K562 (cell line): ENCODE measurements around the gene AGPAT2. TPM values are rescaled to one million over a fixed set of nuclear protein-coding genes. Genes with fewer than 3 reads are reported as not detected.
A peak's percentile ranks its signal among the peaks of the same experiment; 100 is the strongest.

ENCODE experiments used
- CBFA2T3 ChIP-seq: fragments of 450-650 bp; IDR thresholded peaks from 2 replicates; pipeline ENCODE4 v1.6.1; 2017
- ETS2 ChIP-seq: IDR thresholded peaks from 2 replicates; pipeline ENCODE4 v1.6.1; 2016; ENCODE audit warnings: borderline replicate concordance, missing genetic modification characterization, mild to moderate bottlenecking, moderate library complexity, missing compliant biosample characterization; ENCODE audit not compliant: poor library complexity, severe bottlenecking
- FOSL1 ChIP-seq: fragments of 200-800 bp; sonication (Bioruptor generic); conservative IDR thresholded peaks from 2 replicates; pipeline ENCODE4 v1.6.1; 2016; ENCODE audit warnings: missing genetic modification characterization, missing compliant biosample characterization
- GATA2 ChIP-seq: sonication (generic); formaldehyde crosslinking; IDR thresholded peaks from 2 replicates; pipeline ENCODE4 v1.4.0; 2020; ENCODE audit warnings: mild to moderate bottlenecking, missing genetic modification reagents
- HMG20A ChIP-seq: fragments of 450-650 bp; formaldehyde crosslinking; conservative IDR thresholded peaks from 2 replicates; pipeline ENCODE4 v1.4.0; 2020; ENCODE audit warnings: mild to moderate bottlenecking, mixed read lengths
- KLF6 ChIP-seq: fragments of 250-450 bp; sonication (Bioruptor Pico); IDR thresholded peaks from 2 replicates; pipeline ENCODE4 v1.4.0; 2020; ENCODE audit warnings: mild to moderate bottlenecking, moderate library complexity, borderline replicate concordance
- NCOR1 ChIP-seq: fragments of 450-650 bp; IDR thresholded peaks from 2 replicates; pipeline ENCODE4 v1.6.1; 2016; ENCODE audit warnings: mild to moderate bottlenecking, moderate library complexity
- NFIX ChIP-seq: fragments of 250-450 bp; sonication (Bioruptor Pico); IDR thresholded peaks from 2 replicates; pipeline ENCODE4 v1.4.0; 2020; ENCODE audit warnings: low read depth, mild to moderate bottlenecking, moderate library complexity
- PCBP1 ChIP-seq: fragments of 200-400 bp; formaldehyde crosslinking; IDR thresholded peaks from 2 replicates; pipeline ENCODE4 v1.6.1; 2018; ENCODE audit warnings: mild to moderate bottlenecking, low read depth, low read length; ENCODE audit not compliant: poor library complexity, severe bottlenecking
- PHF21A ChIP-seq: fragments of 450-650 bp; IDR thresholded peaks from 2 replicates; pipeline ENCODE4 v1.6.1; 2017; ENCODE audit warnings: low read depth, borderline replicate concordance
- POLR2B ChIP-seq: fragments of 450-650 bp; IDR thresholded peaks from 2 replicates; pipeline ENCODE4 v1.6.1; 2018; ENCODE audit warnings: low read depth; ENCODE audit not compliant: partially characterized antibody
- POLR2H ChIP-seq: IDR thresholded peaks from 2 replicates; pipeline ENCODE4 v1.6.1; 2016; ENCODE audit warnings: missing genetic modification characterization, low read depth, mild to moderate bottlenecking, control low read depth, missing compliant biosample characterization, moderate library complexity
- RAD51 ChIP-seq: fragments of 450-650 bp; IDR thresholded peaks from 2 replicates; pipeline ENCODE4 v1.7.1; 2016; ENCODE audit warnings: low read depth, mild to moderate bottlenecking, borderline replicate concordance
- RBM14 ChIP-seq: fragments of 200-400 bp; formaldehyde crosslinking; IDR thresholded peaks from 2 replicates; pipeline ENCODE4 v1.6.1; 2018; ENCODE audit warnings: low read depth, mild to moderate bottlenecking, low read length, moderate library complexity, borderline replicate concordance; ENCODE audit not compliant: insufficient read depth
- SMARCA4 ChIP-seq: fragments of 450-650 bp; IDR thresholded peaks from 2 replicates; pipeline ENCODE4 v1.6.1; 2016
- SMC3 ChIP-seq: conservative IDR thresholded peaks from 2 replicates; pipeline ENCODE4 v1.6.1; 2011; ENCODE audit warnings: low read depth, low read length, improper control_type of control experiment; ENCODE audit not compliant: insufficient read depth
- TAF7 ChIP-seq: fragments of 450-650 bp; IDR thresholded peaks from 2 replicates; pipeline ENCODE4 v1.6.1; 2016; ENCODE audit warnings: missing genetic modification characterization, missing compliant biosample characterization
- TFAP4 ChIP-seq: sonication (generic); formaldehyde crosslinking; IDR thresholded peaks from 2 replicates; pipeline ENCODE4 v1.8.0; 2022; ENCODE audit warnings: missing genetic modification reagents, mild to moderate bottlenecking, moderate library complexity, borderline replicate concordance
- polyA plus RNA-seq, 8 experiments: library from polyadenylated mRNA; depleted of rRNA in 4 of 8; stranded (reverse) in 5 of 8; unstranded in 3 of 8; fragments of >200 nt; fragmentation: Nextera tagmentation in 2 of 8; fragmentation: Illumina TruSeq in 1 of 8; extraction: Ambion mirVana in 2 of 8; extraction: Trizol in 1 of 8; gene quantifications; 2 replicates each; pipeline versions ENCODE4 v1.2.1 to v1.2.3, GENCODE V29; 2011 to 2014; ENCODE audit warnings: inconsistent platforms in 1 of 8, missing spikeins in 1 of 8
- total RNA-seq, 7 experiments: library from RNA; depleted of rRNA in 6 of 7; stranded (reverse); fragments of >200 nt in 6 of 7; fragmentation: Illumina TruSeq in 2 of 7; extraction: Trizol in 2 of 7; gene quantifications; 2 replicates each; pipeline versions ENCODE4 v1.2.1 to v1.2.3, GENCODE V29; 2011 to 2021; ENCODE audit warnings: low replicate concordance in 1 of 7
- TF ChIP-seq, protein P1 (sequence below): fragments of 450-650 bp; formaldehyde crosslinking; IDR thresholded peaks from 2 replicates; pipeline ENCODE4 v1.4.0; 2020; ENCODE audit warnings: mild to moderate bottlenecking, moderate library complexity
- TF ChIP-seq, protein P2 (sequence below), 2 experiments: IDR thresholded peaks in 1 of 2; conservative IDR thresholded peaks in 1 of 2; 2 replicates each; pipeline ENCODE4 v1.6.1; 2016; ENCODE audit warnings: low read depth in 2 of 2, mild to moderate bottlenecking in 1 of 2, missing compliant biosample characterization in 1 of 2, missing genetic modification characterization in 1 of 2, moderate library complexity in 1 of 2
- TF ChIP-seq, protein P3 (sequence below): fragments of 450-650 bp; IDR thresholded peaks from 2 replicates; pipeline ENCODE4 v1.6.1; 2016

The AGPAT2 gene
- total and polyA plus RNA-seq, 9 of the 15 experiments (the other 6 are each of a cell fraction or from before 2014, with no cell fraction given) = 0.13 to 54.5 (median 23.9) TPM

GRCh38 chr9:136662656-136663581 lies 24.3 kb downstream of the AGPAT2 start, which contains the start of gene EGFL7 (continued):
- no peak for TF ChIP-seq KLF6 (CRISPR knock-in tag)
- TF ChIP-seq, protein P1, sequence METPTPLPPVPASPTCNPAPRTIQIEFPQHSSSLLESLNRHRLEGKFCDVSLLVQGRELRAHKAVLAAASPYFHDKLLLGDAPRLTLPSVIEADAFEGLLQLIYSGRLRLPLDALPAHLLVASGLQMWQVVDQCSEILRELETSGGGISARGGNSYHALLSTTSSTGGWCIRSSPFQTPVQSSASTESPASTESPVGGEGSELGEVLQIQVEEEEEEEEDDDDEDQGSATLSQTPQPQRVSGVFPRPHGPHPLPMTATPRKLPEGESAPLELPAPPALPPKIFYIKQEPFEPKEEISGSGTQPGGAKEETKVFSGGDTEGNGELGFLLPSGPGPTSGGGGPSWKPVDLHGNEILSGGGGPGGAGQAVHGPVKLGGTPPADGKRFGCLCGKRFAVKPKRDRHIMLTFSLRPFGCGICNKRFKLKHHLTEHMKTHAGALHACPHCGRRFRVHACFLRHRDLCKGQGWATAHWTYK = no peak
- peak; percentile 90 for TF ChIP-seq GATA2 (CRISPR knock-in tag)
- TF ChIP-seq NCOR1 = peak; percentile 95
- TF ChIP-seq CBFA2T3 = peak; percentile 95
- 0 out of 2 replicates have a peak, but pooled peaks have one; percentile 14 for TF ChIP-seq RAD51
- TF ChIP-seq, protein P2, sequence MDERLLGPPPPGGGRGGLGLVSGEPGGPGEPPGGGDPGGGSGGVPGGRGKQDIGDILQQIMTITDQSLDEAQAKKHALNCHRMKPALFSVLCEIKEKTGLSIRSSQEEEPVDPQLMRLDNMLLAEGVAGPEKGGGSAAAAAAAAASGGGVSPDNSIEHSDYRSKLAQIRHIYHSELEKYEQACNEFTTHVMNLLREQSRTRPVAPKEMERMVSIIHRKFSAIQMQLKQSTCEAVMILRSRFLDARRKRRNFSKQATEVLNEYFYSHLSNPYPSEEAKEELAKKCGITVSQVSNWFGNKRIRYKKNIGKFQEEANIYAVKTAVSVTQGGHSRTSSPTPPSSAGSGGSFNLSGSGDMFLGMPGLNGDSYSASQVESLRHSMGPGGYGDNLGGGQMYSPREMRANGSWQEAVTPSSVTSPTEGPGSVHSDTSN (CRISPR knock-in tag; IDR thresholded peaks at IDR 0.05; ENCODE audit: low read depth) = no peak
- TF ChIP-seq, protein P2 (tag; conservative IDR thresholded peaks at IDR 0.05; ENCODE audit: low read depth) = no peak
- no peak for TF ChIP-seq NFIX
- peak; percentile 91 for TF ChIP-seq SMARCA4
- peak; percentile 94 for TF ChIP-seq POLR2B
- no peak for TF ChIP-seq ETS2 (tag)
- TF ChIP-seq RBM14 = no peak
- no peak for TF ChIP-seq HMG20A (CRISPR knock-in tag)
- TF ChIP-seq TAF7 = 0 out of 2 replicates have a peak, but pooled peaks have one; percentile 9
- TF ChIP-seq, protein P3, sequence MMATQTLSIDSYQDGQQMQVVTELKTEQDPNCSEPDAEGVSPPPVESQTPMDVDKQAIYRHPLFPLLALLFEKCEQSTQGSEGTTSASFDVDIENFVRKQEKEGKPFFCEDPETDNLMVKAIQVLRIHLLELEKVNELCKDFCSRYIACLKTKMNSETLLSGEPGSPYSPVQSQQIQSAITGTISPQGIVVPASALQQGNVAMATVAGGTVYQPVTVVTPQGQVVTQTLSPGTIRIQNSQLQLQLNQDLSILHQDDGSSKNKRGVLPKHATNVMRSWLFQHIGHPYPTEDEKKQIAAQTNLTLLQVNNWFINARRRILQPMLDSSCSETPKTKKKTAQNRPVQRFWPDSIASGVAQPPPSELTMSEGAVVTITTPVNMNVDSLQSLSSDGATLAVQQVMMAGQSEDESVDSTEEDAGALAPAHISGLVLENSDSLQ = no peak
- TF ChIP-seq POLR2H (tag) = no peak; the same call in 1 of the 2 replicates
- peak; percentile 85; the same call in 1 of the 2 replicates for TF ChIP-seq TFAP4 (CRISPR knock-in tag)
- peak; percentile 63; the same call in 1 of the 2 replicates for TF ChIP-seq PHF21A
- TF ChIP-seq SMC3 = no peak
- TF ChIP-seq PCBP1 = peak; percentile 65
- TF ChIP-seq FOSL1 (tag) = 0 out of 2 replicates have a peak, but pooled peaks have one; percentile 13
